ENCODE data around the gene POLR1E. TPM values are rescaled to one million over a fixed set of nuclear protein-coding genes. Genes with fewer than 3 reads are reported as not detected.

POLR1E gene
- total RNA-seq, 4 donors from 2014 or later = 22.5 to 26.4 (median 25.3) TPM

DNA sequence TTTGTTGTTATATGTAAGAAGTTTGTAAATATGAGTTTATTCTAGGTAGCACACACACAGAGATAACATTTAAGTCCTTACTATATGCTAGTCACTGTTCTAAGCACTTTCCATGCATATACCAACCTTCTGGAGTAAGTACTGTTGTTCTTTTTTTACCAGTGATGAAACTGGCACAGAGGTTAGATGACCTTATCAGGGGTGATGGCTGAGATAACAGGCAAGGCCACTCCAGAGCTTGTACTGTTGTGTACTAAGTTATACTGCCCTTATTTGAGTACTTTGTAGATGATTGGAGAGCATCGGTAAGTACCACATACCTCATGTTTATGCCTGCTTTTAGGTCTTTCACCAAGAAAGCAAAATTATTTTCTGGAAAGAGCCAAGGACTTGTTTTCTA, 6.2 kb downstream of the POLR1E start:
- no peak for DNase-seq (ENCODE audit: low spot score in 2 of 2)
- TF ChIP-seq POLR2A (IDR thresholded peaks at IDR 0.05) (no peak), CTCF (IDR thresholded peaks at IDR 0.05) (no peak)
- intact Hi-C loops (cut with DNase I; ENCODE audit: low total_unique reads) = loop anchor here (10.0 kb wide), 2 partner anchors 63 to 273 kb away; no protein-coding TSS in a partner anchor
- 89 to 90% methylated on average over 1 of the region's 1 CpG for WGBS, 2 donors
- no peak overlapping the region for H3K4me3 ChIP-seq (ENCODE audit: low read depth, poor library complexity, severe bottlenecking)

DNA sequence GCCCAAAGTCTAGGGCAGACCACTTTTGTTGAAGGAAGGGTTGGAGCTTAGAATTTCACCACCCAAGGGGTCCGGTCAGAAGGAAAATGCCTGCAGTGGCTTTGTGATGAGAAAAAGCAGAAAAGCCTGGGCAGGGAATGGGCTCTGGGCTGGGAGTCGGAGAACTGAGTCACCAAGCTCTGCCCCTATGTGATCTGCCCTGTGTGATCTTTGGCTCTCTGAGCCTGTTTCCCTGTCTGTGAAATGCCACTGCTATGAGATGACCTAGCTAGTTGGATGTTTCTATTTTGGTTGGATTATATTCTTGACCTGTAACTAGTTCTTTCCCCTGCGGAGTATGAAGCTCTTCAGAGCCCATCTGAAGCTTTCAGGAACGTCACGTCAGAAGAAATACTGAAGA, 9.8 kb downstream of the POLR1E start:
- TF ChIP-seq CTCF (IDR thresholded peaks at IDR 0.05) = no peak
- no peak for TF ChIP-seq POLR2A (IDR thresholded peaks at IDR 0.05)
- intact Hi-C loops (cut with DNase I; ENCODE audit: low total_unique reads) = loop anchor here (10.0 kb wide), 2 partner anchors 59 to 269 kb away; no protein-coding TSS in a partner anchor
- DNase-seq (ENCODE audit: low spot score in 2 of 2) = no peak
- 93 to 96% methylated on average over 5 of the region's 5 CpGs for WGBS, 2 donors
- no peak overlapping the region for H3K4me3 ChIP-seq (ENCODE audit: low read depth, poor library complexity, severe bottlenecking)

- no peak for DNase-seq (ENCODE audit: low spot score in 2 of 2)
- H3K4me3 ChIP-seq (ENCODE audit: low read depth, poor library complexity, severe bottlenecking) = no peak overlapping the region
- intact Hi-C loops (cut with DNase I; ENCODE audit: low total_unique reads) = loop anchor here (10.0 kb wide), 2 partner anchors 59 to 269 kb away; no protein-coding TSS in a partner anchor
- WGBS, 2 donors = 57 to 72% methylated on average over 4 of the region's 4 CpGs
- TF ChIP-seq POLR2A (IDR thresholded peaks at IDR 0.05) (no peak), CTCF (IDR thresholded peaks at IDR 0.05) (no peak)
Measured at GRCh38 chr9:37496020-37496419, 10.3 kb downstream of the POLR1E start.

GRCh38 chr9:37497320-37497719, 11.6 kb downstream of the POLR1E start:
- WGBS, 2 donors = 97 to 98% methylated on average over 3 of the region's 3 CpGs
- DNase-seq (ENCODE audit: low spot score in 2 of 2) = no peak
- H3K4me3 ChIP-seq (ENCODE audit: low read depth, poor library complexity, severe bottlenecking) = no peak overlapping the region
- TF ChIP-seq POLR2A (IDR thresholded peaks at IDR 0.05) = no peak
- no peak for TF ChIP-seq CTCF (IDR thresholded peaks at IDR 0.05)
- intact Hi-C loops (cut with DNase I; ENCODE audit: low total_unique reads) = loop anchor here (10.0 kb wide), 2 partner anchors 57 to 267 kb away; no protein-coding TSS in a partner anchor

DNA sequence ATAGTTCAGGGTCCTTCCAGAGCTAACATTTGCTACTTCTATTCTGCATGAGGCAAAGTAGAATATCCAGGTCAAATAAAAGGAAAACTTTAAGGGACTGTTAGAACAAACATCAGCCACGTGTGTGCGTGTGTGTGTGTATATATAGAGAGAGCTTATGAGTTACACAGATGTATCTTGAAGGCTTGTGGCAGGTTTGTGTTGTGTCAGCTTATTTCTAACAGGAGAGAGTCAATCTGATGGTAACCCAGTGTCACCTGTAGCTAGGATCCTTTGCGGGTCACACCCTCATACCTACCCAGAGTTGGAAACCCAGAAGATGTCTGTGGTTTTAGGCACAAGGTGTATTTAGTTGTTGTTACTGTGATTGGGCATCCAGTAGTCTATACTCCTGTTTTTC, 12.7 kb downstream of the POLR1E start:
- no peak for DNase-seq (ENCODE audit: low spot score in 2 of 2)
- WGBS, 2 donors = 61 to 65% methylated on average over 3 of the region's 3 CpGs
- no peak overlapping the region for H3K4me3 ChIP-seq (ENCODE audit: low read depth, poor library complexity, severe bottlenecking)
- TF ChIP-seq POLR2A (IDR thresholded peaks at IDR 0.05) = no peak
- no peak for TF ChIP-seq CTCF (IDR thresholded peaks at IDR 0.05)
- intact Hi-C loops (cut with DNase I; ENCODE audit: low total_unique reads) = loop anchor here (10.0 kb wide), 2 partner anchors 56 to 266 kb away; no protein-coding TSS in a partner anchor

DNA sequence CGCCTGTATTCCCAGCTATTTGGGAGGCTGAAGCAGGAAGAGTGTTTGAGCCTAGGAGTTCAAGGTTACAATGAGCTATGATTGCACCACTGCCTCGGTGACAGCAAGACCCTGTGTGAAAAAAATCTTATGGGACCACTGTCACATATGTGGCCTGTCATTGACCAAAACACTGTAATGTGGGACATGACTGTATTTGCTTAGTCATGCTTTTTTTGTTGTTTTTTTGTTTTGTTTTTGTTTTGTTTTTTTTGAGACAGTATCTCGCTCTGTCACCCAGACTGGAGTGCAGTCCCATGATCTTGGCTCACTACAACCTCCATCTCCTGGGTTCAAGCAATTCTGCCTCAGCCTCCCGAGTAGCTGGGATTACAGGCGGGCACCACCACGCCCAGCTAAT, 13.5 kb downstream of the POLR1E start:
- intact Hi-C loops (cut with DNase I; ENCODE audit: low total_unique reads) = loop anchor here (10.0 kb wide), 2 partner anchors 56 to 266 kb away; no protein-coding TSS in a partner anchor
- H3K4me3 ChIP-seq (ENCODE audit: low read depth, poor library complexity, severe bottlenecking) = no peak overlapping the region
- TF ChIP-seq POLR2A (IDR thresholded peaks at IDR 0.05) (no peak), CTCF (IDR thresholded peaks at IDR 0.05) (no peak)
- DNase-seq (ENCODE audit: low spot score in 2 of 2) = no peak
- 85 to 89% methylated on average over 6 of the region's 6 CpGs for WGBS, 2 donors
